Prostate gland (tissue), 2 donors: Measurements from ENCODE around the gene TAF1D. TPM values are rescaled to one million over a fixed set of nuclear protein-coding genes. Genes with fewer than 3 reads are reported as not detected.

Experiments
- DNase-seq: peaks from one replicate; pipeline ENCODE4 v3.0.0-alpha.2; 2019; ENCODE audit warnings: low spot score
- H3K27ac ChIP-seq, 2 donors: fragments of 200-600 bp; sonication (generic); 2 replicates each; pipeline ENCODE4 v1.5.1; 2017 to 2019
- H3K27me3 ChIP-seq: fragments of 200-600 bp; sonication (generic); replicated peaks from 2 replicates; pipeline ENCODE4 v1.5.1; 2019; ENCODE audit not compliant: insufficient read depth
- H3K36me3 ChIP-seq, 2 donors: fragments of 200-600 bp; sonication (generic); 1 replicate in 1 of 2; 2 replicates in 1 of 2; pipeline versions ENCODE4 v1.5.1 to v1.8.1; 2017 to 2019
- H3K4me1 ChIP-seq: fragments of 200-600 bp; sonication (generic); replicated peaks from 2 replicates; pipeline ENCODE4 v1.5.1; 2019
- H3K4me3 ChIP-seq, 2 donors: fragments of 200-600 bp; sonication (generic); 2 replicates each; pipeline ENCODE4 v1.5.1; 2017 to 2019
- H3K9me3 ChIP-seq: fragments of 200-600 bp; sonication (generic); 2 replicates; pipeline ENCODE4 v1.5.1; 2017
- CTCF ChIP-seq, 4 experiments: fragments of 200-600 bp in 2 of 4; fragments of 450-650 bp in 2 of 4; sonication (generic) in 2 of 4; IDR thresholded peaks; 1 replicate in 3 of 4; 2 replicates in 1 of 4; pipeline ENCODE4 v1.5.1; 2016 to 2019; ENCODE audit warnings: antibody characterized with exemption in 4 of 4, mild to moderate bottlenecking in 2 of 4, moderate library complexity in 2 of 4
- POLR2A ChIP-seq: fragments of 450-650 bp; IDR thresholded peaks from one replicate; pipeline ENCODE4 v1.6.1; 2016; ENCODE audit warnings: antibody characterized with exemption, mild to moderate bottlenecking
- POLR2AphosphoS5 ChIP-seq: sonication (generic); formaldehyde crosslinking; IDR thresholded peaks from one replicate; pipeline ENCODE4 v1.6.1; 2017; ENCODE audit warnings: antibody characterized with exemption
- WGBS: methylation state at CpG from one replicate; pipeline ENCODE4 v1.1.5; 2018; 5-methylcytosine and 5-hydroxymethylcytosine counted together
- intact Hi-C: fragments of 100-400 bp; cut with DNase I; formaldehyde crosslinking; loops from one replicate; pipeline ENCODE4 v1.14.2; 2022
- total RNA-seq, 2 donors: library from RNA; depleted of rRNA; stranded (reverse); fragments of >200 nt; gene quantifications; one replicate each; pipeline ENCODE4 v1.1.0, GENCODE V29; 2016

Gene TAF1D
- total RNA-seq, 2 donors from 2014 or later, result 39.3 to 53.0 TPM

GRCh38 chr11:93729129-93729616 lies 12.1 kb downstream of the TAF1D start:
- no peaks in the 10 kb centered on the region for H3K9me3 ChIP-seq
- H3K4me1 ChIP-seq, result no peaks in the 10 kb centered on the region
- no peak overlapping the region for H3K4me3 ChIP-seq
- peaks cover 3 to 5% of the 10 kb centered on the region in 2 donors for H3K36me3 ChIP-seq
- no peak overlapping the region for H3K27ac ChIP-seq
- TF ChIP-seq CTCF (IDR thresholded peaks at IDR 0.05), result no peak
- no peak for TF ChIP-seq POLR2A
- no peak for TF ChIP-seq POLR2AphosphoS5
- H3K27me3 ChIP-seq, result no peaks in the 10 kb centered on the region
- WGBS, result 95% methylated on average over 5 of the region's 5 CpGs
- intact Hi-C loops, result no loop called here
- DNase-seq, result no peak

- TF ChIP-seq CTCF (IDR thresholded peaks at IDR 0.05) (no peak), POLR2A (no peak), POLR2AphosphoS5 (no peak)
- intact Hi-C loops, result no loop called here
- DNase-seq, result no peak
- H3K27me3 ChIP-seq, result no peaks in the 10 kb centered on the region
- no peaks in the 10 kb centered on the region for H3K4me1 ChIP-seq
- 97% methylated on average over 2 of the region's 2 CpGs for WGBS
- no peak overlapping the region for H3K27ac ChIP-seq
- no peaks in the 10 kb centered on the region for H3K9me3 ChIP-seq
- H3K36me3 ChIP-seq, result peaks cover 3 to 5% of the 10 kb centered on the region in 2 donors
- no peak overlapping the region for H3K4me3 ChIP-seq
Measured at GRCh38 chr11:93728792-93729128, 12.5 kb downstream of the TAF1D start.

GRCh38 chr11:93727985-93728791 lies 13.1 kb downstream of the TAF1D start:
- no peak for DNase-seq
- intact Hi-C loops, result no loop called here
- Histone ChIP-seq H3K27me3 (no peaks in the 10 kb centered on the region), H3K4me1 (no peaks in the 10 kb centered on the region), H3K4me3 (no peak overlapping the region), H3K36me3 (peaks cover 3 to 5% of the 10 kb centered on the region in 2 donors), H3K9me3 (no peaks in the 10 kb centered on the region), H3K27ac (no peak overlapping the region)
- no peak for TF ChIP-seq POLR2AphosphoS5
- TF ChIP-seq CTCF (IDR thresholded peaks at IDR 0.05), result no peak
- no peak for TF ChIP-seq POLR2A
- WGBS, result 54% methylated on average over 4 of the region's 4 CpGs

- intact Hi-C loops, result no loop called here
- Histone ChIP-seq H3K36me3 (no peaks in the 10 kb centered on the region), H3K9me3 (no peaks in the 10 kb centered on the region), H3K4me3 (no peak overlapping the region), H3K27me3 (no peaks in the 10 kb centered on the region), H3K27ac (no peak overlapping the region), H3K4me1 (no peaks in the 10 kb centered on the region)
- no peak for TF ChIP-seq POLR2AphosphoS5
- TF ChIP-seq CTCF (IDR thresholded peaks at IDR 0.05), result no peak
- TF ChIP-seq POLR2A, result no peak
- WGBS, result 95% methylated on average over 1 of the region's 1 CpG
- no peak for DNase-seq
Measured at GRCh38 chr11:93724089-93724488, 17.2 kb downstream of the TAF1D start.

GRCh38 chr11:93720522-93720921 lies 20.8 kb downstream of the TAF1D start:
- DNase-seq, result no peak
- Histone ChIP-seq H3K27ac (no peak overlapping the region), H3K4me1 (no peaks in the 10 kb centered on the region), H3K36me3 (no peaks in the 10 kb centered on the region), H3K4me3 (no peak overlapping the region), H3K27me3 (no peaks in the 10 kb centered on the region), H3K9me3 (no peaks in the 10 kb centered on the region)
- 93% methylated on average over 7 of the region's 7 CpGs for WGBS
- TF ChIP-seq POLR2A, result no peak
- no peak for TF ChIP-seq POLR2AphosphoS5
- no peak for TF ChIP-seq CTCF (IDR thresholded peaks at IDR 0.05)
- intact Hi-C loops, result no loop called here
